Skeletal muscle satellite cell (primary cell): Measurements from ENCODE around the gene CNN3.

ENCODE experiments used
- H3K27me3 ChIP-seq: 2 replicates; pipeline ENCODE4 v1.7.0; 2013; ENCODE audit warnings: low read length; ENCODE audit not compliant: control insufficient read depth, insufficient read depth
- H3K36me3 ChIP-seq: 2 replicates; pipeline ENCODE4 v1.7.0; 2013; ENCODE audit warnings: mild to moderate bottlenecking, control low read depth, low read length; ENCODE audit not compliant: insufficient read depth
- H3K4me1 ChIP-seq: 2 replicates; pipeline ENCODE4 v1.7.0; 2013; ENCODE audit warnings: low read length; ENCODE audit not compliant: control insufficient read depth, insufficient read depth
- H3K4me2 ChIP-seq: 2 replicates; pipeline ENCODE4 v1.7.0; 2013; ENCODE audit warnings: mild to moderate bottlenecking, low read length
- H3K4me3 ChIP-seq: 2 replicates; pipeline ENCODE4 v1.7.0; 2013; ENCODE audit warnings: low read length
- H3K9ac ChIP-seq: 2 replicates; pipeline ENCODE4 v1.7.0; 2013; ENCODE audit warnings: mild to moderate bottlenecking, low read depth, low read length, moderate library complexity
- H3K9me3 ChIP-seq: replicated peaks from 2 replicates; pipeline ENCODE4 v1.7.0; 2013; ENCODE audit warnings: mild to moderate bottlenecking, control low read depth, low read length

CNN3 gene

DNA sequence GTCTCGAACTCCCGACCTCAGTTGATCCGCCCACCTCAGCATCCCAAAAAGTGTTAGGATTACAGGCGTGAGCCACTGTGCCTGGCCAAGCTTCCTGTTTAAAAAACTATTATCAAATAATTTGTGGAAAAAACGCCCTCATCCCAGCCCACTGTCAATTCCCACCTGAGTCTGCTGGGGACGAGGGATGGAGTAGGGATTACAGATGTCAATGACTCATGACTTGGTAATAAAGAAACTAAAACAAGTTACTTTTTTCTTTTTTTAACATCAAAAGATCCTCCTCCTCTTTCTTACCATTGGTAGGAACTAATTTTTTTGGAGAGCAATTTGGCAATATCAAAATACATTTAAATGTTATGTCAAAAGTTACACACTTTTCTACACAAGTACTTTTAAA, 9.7 kb downstream of the CNN3 start:
- H3K4me3 ChIP-seq = no peak overlapping the region
- H3K9me3 ChIP-seq = no peaks in the 10 kb centered on the region
- no peak overlapping the region for H3K9ac ChIP-seq
- peaks cover 63% of the 10 kb centered on the region for H3K4me1 ChIP-seq
- peaks cover 16% of the 10 kb centered on the region for H3K36me3 ChIP-seq
- H3K27me3 ChIP-seq = no peaks in the 10 kb centered on the region
- no peak overlapping the region for H3K4me2 ChIP-seq

- Histone ChIP-seq H3K36me3 (peaks cover 33% of the 10 kb centered on the region), H3K4me1 (peaks cover 36% of the 10 kb centered on the region), H3K9ac (no peak overlapping the region), H3K4me3 (no peak overlapping the region), H3K9me3 (no peaks in the 10 kb centered on the region), H3K27me3 (no peaks in the 10 kb centered on the region), H3K4me2 (peak overlapping the region; percentile 30)
These were observed 14.4 kb downstream of the CNN3 start for GRCh38 chr1:94912263-94913184.

DNA sequence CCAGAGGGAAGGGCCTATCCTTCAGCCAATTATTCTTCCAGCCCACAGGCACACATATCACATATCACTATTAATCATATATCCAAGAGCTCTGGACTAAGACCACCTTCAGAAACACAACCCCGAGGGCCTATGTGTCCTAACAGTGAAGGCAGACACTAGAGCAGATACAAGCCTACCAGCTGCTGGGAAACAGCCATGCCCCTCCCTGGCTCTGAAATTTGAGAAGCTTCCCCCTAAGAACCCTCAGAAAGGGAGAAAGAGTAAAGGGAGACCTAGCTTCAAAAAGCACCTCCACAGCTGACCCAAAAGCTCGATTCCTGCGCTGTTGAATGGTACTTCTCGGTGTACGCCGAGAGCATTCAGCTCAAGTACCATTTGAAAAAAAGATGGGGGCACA, 17.4 kb downstream of the CNN3 start:
- Histone ChIP-seq H3K4me2 (no peak overlapping the region), H3K9me3 (no peaks in the 10 kb centered on the region), H3K4me1 (peaks cover 53% of the 10 kb centered on the region), H3K36me3 (peaks cover 40% of the 10 kb centered on the region), H3K27me3 (no peaks in the 10 kb centered on the region), H3K4me3 (no peak overlapping the region), H3K9ac (no peak overlapping the region)

GRCh38 chr1:94908965-94909364, 17.9 kb downstream of the CNN3 start:
- H3K36me3 ChIP-seq = peaks cover 40% of the 10 kb centered on the region
- H3K27me3 ChIP-seq = no peaks in the 10 kb centered on the region
- H3K9ac ChIP-seq = no peak overlapping the region
- no peak overlapping the region for H3K4me2 ChIP-seq
- H3K4me1 ChIP-seq = peaks cover 53% of the 10 kb centered on the region
- H3K9me3 ChIP-seq = no peaks in the 10 kb centered on the region
- no peak overlapping the region for H3K4me3 ChIP-seq

GRCh38 chr1:94908190-94908589, 18.7 kb downstream of the CNN3 start:
- Histone ChIP-seq H3K36me3 (peaks cover 48% of the 10 kb centered on the region), H3K4me1 (peaks cover 53% of the 10 kb centered on the region), H3K4me3 (no peak overlapping the region), H3K4me2 (no peak overlapping the region), H3K9ac (no peak overlapping the region), H3K9me3 (no peaks in the 10 kb centered on the region), H3K27me3 (no peaks in the 10 kb centered on the region)

GRCh38 chr1:94907136-94907535, 19.8 kb downstream of the CNN3 start:
- peaks cover 59% of the 10 kb centered on the region for H3K36me3 ChIP-seq
- H3K4me3 ChIP-seq = no peak overlapping the region
- H3K4me2 ChIP-seq = no peak overlapping the region
- no peaks in the 10 kb centered on the region for H3K27me3 ChIP-seq
- no peaks in the 10 kb centered on the region for H3K9me3 ChIP-seq
- peaks cover 46% of the 10 kb centered on the region for H3K4me1 ChIP-seq
- no peak overlapping the region for H3K9ac ChIP-seq

DNA sequence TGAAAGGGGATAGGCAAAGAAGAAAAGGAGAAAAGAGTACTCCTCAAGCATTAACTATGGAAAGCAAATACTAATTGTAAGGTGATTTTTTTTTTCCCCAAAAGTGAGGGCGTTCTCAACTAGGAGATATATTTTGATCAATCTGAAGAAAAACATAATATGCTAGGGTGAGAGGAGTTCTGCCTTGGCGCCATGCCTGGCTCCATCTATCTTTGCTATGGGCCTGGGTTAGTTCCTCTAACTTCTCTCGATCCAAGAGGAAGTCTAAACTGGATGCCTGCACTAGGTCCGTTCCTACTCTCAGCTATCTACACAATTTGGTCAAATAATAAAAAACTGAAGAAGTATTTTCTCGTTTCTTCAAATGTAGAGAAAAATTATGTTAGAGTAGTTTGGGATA, 20.5 kb downstream of the CNN3 start:
- no peaks in the 10 kb centered on the region for H3K9me3 ChIP-seq
- peaks cover 66% of the 10 kb centered on the region for H3K36me3 ChIP-seq
- no peak overlapping the region for H3K4me3 ChIP-seq
- H3K4me1 ChIP-seq = peaks cover 44% of the 10 kb centered on the region
- no peak overlapping the region for H3K4me2 ChIP-seq
- no peaks in the 10 kb centered on the region for H3K27me3 ChIP-seq
- H3K9ac ChIP-seq = no peak overlapping the region

DNA sequence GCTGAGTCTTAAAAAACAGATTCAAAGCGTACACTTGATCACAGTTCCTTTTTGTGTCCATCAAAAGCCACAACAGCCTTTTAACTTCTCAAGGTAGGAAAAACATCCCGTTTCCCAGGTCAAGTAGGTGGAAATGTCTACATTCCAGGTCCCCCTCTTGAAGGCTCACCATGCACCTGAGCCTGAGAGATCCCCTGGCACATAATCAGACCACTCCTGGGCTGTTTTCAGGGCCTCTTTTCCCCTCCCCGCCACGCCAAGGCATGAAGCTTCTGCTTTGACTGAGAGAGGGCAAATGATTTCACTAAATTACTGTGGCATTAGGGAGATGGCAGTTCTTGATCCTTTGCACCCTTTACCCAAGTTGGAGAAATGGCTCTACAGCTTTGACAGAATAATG, 21.7 kb downstream of the CNN3 start:
- Histone ChIP-seq H3K9ac (no peak overlapping the region), H3K27me3 (no peaks in the 10 kb centered on the region), H3K36me3 (peaks cover 64% of the 10 kb centered on the region), H3K4me2 (no peak overlapping the region), H3K9me3 (no peaks in the 10 kb centered on the region), H3K4me3 (no peak overlapping the region), H3K4me1 (peaks cover 42% of the 10 kb centered on the region)

DNA sequence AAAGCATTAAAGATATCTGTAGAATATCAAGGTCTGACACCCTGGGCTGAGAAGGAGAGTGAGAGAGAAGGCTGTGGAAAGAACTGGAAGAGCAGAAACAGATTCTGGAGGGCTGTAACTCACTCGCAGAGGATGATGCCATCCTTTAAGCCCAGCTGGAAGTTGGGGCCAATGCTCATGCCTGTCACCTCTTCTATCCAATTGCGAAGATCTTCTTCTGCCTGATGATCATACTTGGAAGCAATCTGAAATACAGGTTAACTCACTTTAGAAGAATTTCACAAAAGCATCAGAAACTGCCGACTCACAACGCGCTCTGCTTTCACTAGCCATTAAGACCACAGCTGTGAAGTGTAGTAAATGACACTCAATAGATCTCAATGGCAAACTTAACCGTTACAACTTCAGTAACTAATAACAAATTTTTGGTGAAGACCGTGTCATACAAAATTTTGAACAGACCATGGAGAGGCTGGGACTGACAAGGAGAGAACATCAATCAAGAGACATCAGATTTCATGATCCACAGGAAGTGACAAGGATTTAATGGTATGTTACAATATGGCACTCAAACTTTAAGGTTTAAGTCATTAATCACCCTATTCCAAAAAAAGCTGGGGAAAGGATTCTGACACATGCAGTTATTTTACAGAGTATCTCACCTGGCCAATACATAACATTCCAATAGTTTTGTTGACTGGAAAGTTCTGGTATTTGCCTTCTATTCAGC, 23.5 kb downstream of the CNN3 start:
- Histone ChIP-seq H3K9me3 (no peaks in the 10 kb centered on the region), H3K4me2 (peak overlapping the region; percentile 55), H3K27me3 (no peaks in the 10 kb centered on the region), H3K4me1 (peaks cover 47% of the 10 kb centered on the region), H3K36me3 (peaks cover 68% of the 10 kb centered on the region), H3K4me3 (no peak overlapping the region), H3K9ac (no peak overlapping the region)

GRCh38 chr1:94901841-94902240, 25.1 kb downstream of the CNN3 start:
- Histone ChIP-seq H3K4me1 (peaks cover 41% of the 10 kb centered on the region), H3K4me3 (no peak overlapping the region), H3K27me3 (no peaks in the 10 kb centered on the region), H3K36me3 (peaks cover 74% of the 10 kb centered on the region), H3K4me2 (no peak overlapping the region), H3K9ac (no peak overlapping the region), H3K9me3 (no peaks in the 10 kb centered on the region)

GRCh38 chr1:94899756-94900155, 27.2 kb downstream of the CNN3 start:
- Histone ChIP-seq H3K36me3 (peaks cover 88% of the 10 kb centered on the region), H3K4me1 (peaks cover 31% of the 10 kb centered on the region), H3K9me3 (no peaks in the 10 kb centered on the region), H3K4me2 (no peak overlapping the region), H3K4me3 (no peak overlapping the region), H3K27me3 (no peaks in the 10 kb centered on the region), H3K9ac (no peak overlapping the region)
